GM20000 (cell line): ENCODE data around the gene CTNND2.
"Not testable (repeated sequence)": the region's sequence is repeated elsewhere in the genome, so short reads cannot be mapped to it uniquely, and the experiment has no call there.

Experiments
- DNase-seq: peaks from one replicate; pipeline ENCODE4 v3.0.0; 2012; ENCODE audit warnings: low spot score
- CTCF ChIP-seq: IDR thresholded peaks from 2 replicates; pipeline ENCODE4 v1.5.1; 2012; ENCODE audit warnings: mild to moderate bottlenecking, control low read depth; ENCODE audit errors: extremely low read depth, missing control alignments

The CTNND2 gene

GRCh38 chr5:11852717-11853087 is 51.5 kb downstream of the CTNND2 start:
- no peak for TF ChIP-seq CTCF
- no peak for DNase-seq

GRCh38 chr5:11851965-11852716 is 52.1 kb downstream of the CTNND2 start:
- TF ChIP-seq CTCF: no peak

GRCh38 chr5:11851416-11851815 is 52.8 kb downstream of the CTNND2 start:
- no peak for DNase-seq
- TF ChIP-seq CTCF: no peak

More at GRCh38 chr5:11851965-11852716, 52.1 kb downstream of the CTNND2 start:
- no peak for DNase-seq

- DNase-seq: not testable (repeated sequence)
Observed at GRCh38 chr5:11828566-11828965, 75.7 kb downstream of the CTNND2 start.

GRCh38 chr5:11822598-11822997 is 81.6 kb downstream of the CTNND2 start:
- TF ChIP-seq CTCF: no peak
- DNase-seq: no peak

- no peak for DNase-seq
Observed at GRCh38 chr5:11815916-11816315, 88.3 kb downstream of the CTNND2 start.

GRCh38 chr5:11815481-11815880 is 88.8 kb downstream of the CTNND2 start:
- DNase-seq: no peak
- TF ChIP-seq CTCF: no peak

More at GRCh38 chr5:11815916-11816315, 88.3 kb downstream of the CTNND2 start:
- TF ChIP-seq CTCF: no peak

GRCh38 chr5:11814373-11814772 is 89.9 kb downstream of the CTNND2 start:
- no peak for DNase-seq
- no peak for TF ChIP-seq CTCF
